Vagina (tissue), 2 donors: Measurements from ENCODE around the gene TKTL1. TPM values are rescaled to one million over a fixed set of nuclear protein-coding genes. Genes with fewer than 3 reads are reported as not detected.

ENCODE experiments used
- DNase-seq, 2 donors: peaks; one replicate each; pipeline ENCODE4 v3.0.0-alpha.2; 2017; ENCODE audit errors: extremely low spot score in 2 of 2
- H3K27ac ChIP-seq: fragments of 200-600 bp; sonication (generic); one replicate; pipeline ENCODE4 v1.5.1; 2019
- H3K27me3 ChIP-seq: fragments of 200-600 bp; sonication (generic); one replicate; pipeline ENCODE4 v1.5.1; 2019
- H3K36me3 ChIP-seq, 2 donors: fragments of 200-600 bp; sonication (generic); one replicate each; pipeline ENCODE4 v1.5.1; 2017 to 2019
- H3K4me1 ChIP-seq: fragments of 200-600 bp; sonication (generic); one replicate; pipeline ENCODE4 v1.5.1; 2019
- H3K4me3 ChIP-seq, 2 donors: fragments of 200-600 bp; sonication (generic); 1 replicate in 1 of 2; 2 replicates in 1 of 2; pipeline ENCODE4 v1.5.1; 2016 to 2019
- H3K9me3 ChIP-seq: fragments of 200-600 bp; sonication (generic); one replicate; pipeline ENCODE4 v1.5.1; 2019
- CTCF ChIP-seq, 3 experiments: fragments of 450-650 bp in 2 of 3; fragments of 200-600 bp in 1 of 3; sonication (generic) in 1 of 3; IDR thresholded peaks; one replicate each; pipeline ENCODE4 v1.5.1; 2017 to 2019; ENCODE audit warnings: antibody characterized with exemption in 3 of 3, mild to moderate bottlenecking in 2 of 3, moderate library complexity in 2 of 3
- POLR2A ChIP-seq, 2 donors: fragments of 450-650 bp; IDR thresholded peaks; one replicate each; pipeline ENCODE4 v1.6.1; 2017; ENCODE audit warnings: antibody characterized with exemption in 2 of 2, mild to moderate bottlenecking in 2 of 2, moderate library complexity in 2 of 2
- POLR2AphosphoS5 ChIP-seq, 2 donors: sonication (generic); formaldehyde crosslinking; IDR thresholded peaks; one replicate each; pipeline ENCODE4 v1.9.0; 2017; ENCODE audit warnings: antibody characterized with exemption in 2 of 2, mild to moderate bottlenecking in 2 of 2, low read depth in 1 of 2; ENCODE audit not compliant: insufficient read depth in 1 of 2
- intact Hi-C: fragments of 100-400 bp; cut with DNase I; formaldehyde crosslinking; loops from one replicate; pipeline ENCODE4 v1.15.1; 2023
- total RNA-seq: library from RNA; depleted of rRNA; stranded (reverse); fragments of >200 nt; gene quantifications from one replicate; pipeline ENCODE4 v1.2.3, GENCODE V29; 2016

The TKTL1 gene
- total RNA-seq, 1 donor from 2014 or later, result not detected

GRCh38 chrX:154354013-154354412 is 58.4 kb downstream of the TKTL1 start:
- Histone ChIP-seq H3K4me1 (peaks cover 3% of the 10 kb centered on the region), H3K9me3 (no peaks in the 10 kb centered on the region), H3K4me3 (no peak overlapping the region), H3K27me3 (no peaks in the 10 kb centered on the region), H3K36me3 (peaks cover 0 to 73% of the 10 kb centered on the region in 2 donors), H3K27ac (no peak overlapping the region)
- no peak for DNase-seq
- intact Hi-C loops, result no loop called here
- TF ChIP-seq POLR2A (IDR thresholded peaks at IDR 0.05) (no peak), CTCF (IDR thresholded peaks at IDR 0.05) (no peak), POLR2AphosphoS5 (IDR thresholded peaks at IDR 0.05; ENCODE audit: insufficient read depth in 1 of 2, low read depth in 1 of 2) (no peak)

- DNase-seq, result no peak
- Histone ChIP-seq H3K27ac (no peak overlapping the region), H3K9me3 (no peaks in the 10 kb centered on the region), H3K27me3 (no peaks in the 10 kb centered on the region), H3K4me1 (peaks cover 3% of the 10 kb centered on the region), H3K36me3 (peaks cover 0 to 73% of the 10 kb centered on the region in 2 donors), H3K4me3 (no peak overlapping the region)
- intact Hi-C loops, result no loop called here
- TF ChIP-seq POLR2AphosphoS5 (IDR thresholded peaks at IDR 0.05; ENCODE audit: insufficient read depth in 1 of 2, low read depth in 1 of 2), result no peak
- no peak for TF ChIP-seq POLR2A (IDR thresholded peaks at IDR 0.05)
- TF ChIP-seq CTCF (IDR thresholded peaks at IDR 0.05), result no peak
These were observed 58.9 kb downstream of the TKTL1 start for GRCh38 chrX:154354516-154354915.

- intact Hi-C loops, result no loop called here
- TF ChIP-seq POLR2AphosphoS5 (IDR thresholded peaks at IDR 0.05; ENCODE audit: insufficient read depth in 1 of 2, low read depth in 1 of 2) (no peak), CTCF (IDR thresholded peaks at IDR 0.05) (no peak), POLR2A (IDR thresholded peaks at IDR 0.05) (no peak)
- Histone ChIP-seq H3K4me3 (no peak overlapping the region), H3K9me3 (no peaks in the 10 kb centered on the region), H3K27ac (no peak overlapping the region), H3K27me3 (no peaks in the 10 kb centered on the region), H3K4me1 (peaks cover 3% of the 10 kb centered on the region), H3K36me3 (peaks cover 0 to 73% of the 10 kb centered on the region in 2 donors)
- DNase-seq, result no peak
These were observed 59.6 kb downstream of the TKTL1 start for GRCh38 chrX:154355094-154355775.

GRCh38 chrX:154355776-154356140 is 60.2 kb downstream of the TKTL1 start:
- DNase-seq, result no peak
- H3K4me1 ChIP-seq, result peaks cover 3% of the 10 kb centered on the region
- H3K36me3 ChIP-seq, result peaks cover 0 to 76% of the 10 kb centered on the region in 2 donors
- H3K9me3 ChIP-seq, result no peaks in the 10 kb centered on the region
- intact Hi-C loops, result no loop called here
- no peaks in the 10 kb centered on the region for H3K27me3 ChIP-seq
- H3K4me3 ChIP-seq, result no peak overlapping the region
- TF ChIP-seq POLR2A (IDR thresholded peaks at IDR 0.05), result no peak
- no peak for TF ChIP-seq POLR2AphosphoS5 (IDR thresholded peaks at IDR 0.05; ENCODE audit: insufficient read depth in 1 of 2, low read depth in 1 of 2)
- no peak for TF ChIP-seq CTCF (IDR thresholded peaks at IDR 0.05)
- H3K27ac ChIP-seq, result no peak overlapping the region

- Histone ChIP-seq H3K4me1 (peaks cover 3% of the 10 kb centered on the region), H3K4me3 (no peak overlapping the region), H3K36me3 (peaks cover 0 to 76% of the 10 kb centered on the region in 2 donors), H3K9me3 (no peaks in the 10 kb centered on the region), H3K27ac (no peak overlapping the region), H3K27me3 (no peaks in the 10 kb centered on the region)
- DNase-seq, result no peak
- intact Hi-C loops, result no loop called here
- TF ChIP-seq CTCF (IDR thresholded peaks at IDR 0.05), result no peak
These were observed 61.0 kb downstream of the TKTL1 start for GRCh38 chrX:154356596-154356995.
